Left ventricle myocardium superior (tissue), 1 donor: Measurements from ENCODE around the gene ASAP3. TPM values are rescaled to one million over a fixed set of nuclear protein-coding genes. Genes with fewer than 3 reads are reported as not detected.
"Not testable (repeated sequence)": the region's sequence is repeated elsewhere in the genome, so short reads cannot be mapped to it uniquely, and the experiment has no call there.

Experiments
- ATAC-seq: fragments of 200-7000 bp; cut with Tn5 transposase; one replicate; pipeline ENCODE4 v1.9.1; 2020; ENCODE audit warnings: mild to moderate bottlenecking, moderate library complexity
- DNase-seq: peaks from one replicate; pipeline ENCODE4 v3.0.0-alpha.2; 2020
- intact Hi-C: fragments of 100-400 bp; cut with micrococcal nuclease; formaldehyde crosslinking; loops from one replicate; pipeline ENCODE4 v1.11.0; 2022
- total RNA-seq: library from RNA; stranded (reverse); fragmentation: NEBNext Ultra II Directional; extraction: Animal tissue kit (Norgen Biotek cat#: 25700); gene quantifications from one replicate; pipeline ENCODE4 v1.2.1, GENCODE V29; 2021
- donor health status: DM: no; HTN: yes; CAD: no; lungs with severe emphysema.

The ASAP3 gene
- total RNA-seq, 1 donor from 2014 or later: 47.3 TPM

- DNase-seq: no peak
- no peak for ATAC-seq
- intact Hi-C loops: no loop called here
These were observed 37.6 kb upstream of the ASAP3 start for GRCh38 chr1:23521588-23521987.

- intact Hi-C loops: no loop called here
- DNase-seq (no peak), ATAC-seq (no peak)
These were observed 33.6 kb upstream of the ASAP3 start for GRCh38 chr1:23517581-23517980.

- no peak for DNase-seq
- no peak for ATAC-seq
These were observed 31.9 kb upstream of the ASAP3 start for GRCh38 chr1:23515905-23516304.

GRCh38 chr1:23514111-23514679 is 30.2 kb upstream of the ASAP3 start:
- no peak for DNase-seq
- intact Hi-C loops: no loop called here
- ATAC-seq: no peak

More at GRCh38 chr1:23515905-23516304, 31.9 kb upstream of the ASAP3 start:
- intact Hi-C loops: no loop called here

- intact Hi-C loops: no loop called here
- ATAC-seq: no peak
These were observed 25.9 kb upstream of the ASAP3 start for GRCh38 chr1:23509896-23510295.

GRCh38 chr1:23506376-23507107 is 22.6 kb upstream of the ASAP3 start:
- no peak for ATAC-seq
- DNase-seq: no peak
- intact Hi-C loops: no loop called here

More at GRCh38 chr1:23509896-23510295, 25.9 kb upstream of the ASAP3 start:
- no peak for DNase-seq

GRCh38 chr1:23505851-23506250 is 21.9 kb upstream of the ASAP3 start:
- no peak for DNase-seq
- ATAC-seq: no peak
- intact Hi-C loops: no loop called here

- DNase-seq, ATAC-seq, intact Hi-C loops: not testable (repeated sequence)
These were observed 20.2 kb upstream of the ASAP3 start for GRCh38 chr1:23504156-23504555.

GRCh38 chr1:23502951-23503350 is 19.0 kb upstream of the ASAP3 start:
- intact Hi-C loops: no loop called here
- DNase-seq (no peak), ATAC-seq (no peak)

- ATAC-seq (no peak), DNase-seq (no peak)
- intact Hi-C loops: no loop called here
These were observed 16.5 kb upstream of the ASAP3 start for GRCh38 chr1:23500466-23500865.

GRCh38 chr1:23497777-23498439 is 13.9 kb upstream of the ASAP3 start:
- ATAC-seq: peak; percentile 23
- intact Hi-C loops: no loop called here
- DNase-seq: no peak

GRCh38 chr1:23496490-23497181 is 12.7 kb upstream of the ASAP3 start:
- DNase-seq (no peak), ATAC-seq (peak; percentile 21)
- intact Hi-C loops: no loop called here

- DNase-seq, ATAC-seq, intact Hi-C loops: not testable (repeated sequence)
These were observed 10.9 kb upstream of the ASAP3 start for GRCh38 chr1:23494836-23495235.

- DNase-seq, ATAC-seq: not testable (repeated sequence)
These were observed 8.8 kb upstream of the ASAP3 start for GRCh38 chr1:23492776-23493175.

GRCh38 chr1:23492132-23492720 is 8.2 kb upstream of the ASAP3 start:
- DNase-seq (no peak), ATAC-seq (no peak)
- intact Hi-C loops: no loop called here

More at GRCh38 chr1:23492776-23493175, 8.8 kb upstream of the ASAP3 start:
- intact Hi-C loops: not testable (repeated sequence)

GRCh38 chr1:23489842-23490241 is 5.9 kb upstream of the ASAP3 start:
- DNase-seq (no peak), ATAC-seq (no peak)
- intact Hi-C loops: no loop called here

GRCh38 chr1:23485002-23485332 is 988 bp upstream of the ASAP3 start:
- no peak for ATAC-seq
- intact Hi-C loops: no loop called here
- no peak for DNase-seq

- DNase-seq (peak; percentile 98), ATAC-seq (peak; percentile 91)
- intact Hi-C loops: no loop called here
These were observed 448 bp upstream of the ASAP3 start for GRCh38 chr1:23484253-23485001.

GRCh38 chr1:23481904-23482303 is 2.1 kb downstream of the ASAP3 start:
- DNase-seq: no peak

More at GRCh38 chr1:23481904-23482303, 2.1 kb downstream of the ASAP3 start:
- ATAC-seq: no peak
- intact Hi-C loops: no loop called here
